H1 (cell line): ENCODE results near the gene NLRP10. TPM values are rescaled to one million over a fixed set of nuclear protein-coding genes. Genes with fewer than 3 reads are reported as not detected.

Experiments used
- BCL11A ChIP-seq, 2 experiments: IDR thresholded peaks; one replicate each; pipeline ENCODE4 v1.6.1; 2011; ENCODE audit warnings: low read depth in 2 of 2, low read length in 2 of 2, mild to moderate bottlenecking in 2 of 2
- EP300 ChIP-seq, 2 experiments: IDR thresholded peaks; 1 replicate in 1 of 2; 2 replicates in 1 of 2; pipeline ENCODE4 v1.6.1; 2011 to 2012; ENCODE audit warnings: low read depth in 2 of 2, low read length in 2 of 2, mild to moderate bottlenecking in 2 of 2, borderline replicate concordance in 1 of 2, inconsistent platforms in 1 of 2, moderate library complexity in 1 of 2
- FOSL1 ChIP-seq: IDR thresholded peaks from 2 replicates; pipeline ENCODE4 v1.6.1; 2011; ENCODE audit warnings: mild to moderate bottlenecking, low read depth, low read length, moderate library complexity; ENCODE audit not compliant: insufficient read depth
- MAFK ChIP-seq: IDR thresholded peaks from 2 replicates; pipeline ENCODE4 v1.6.1; 2012; ENCODE audit warnings: low read depth, mild to moderate bottlenecking, improper control_type of control experiment, low read length
- TAF1 ChIP-seq: IDR thresholded peaks from 2 replicates; pipeline ENCODE4 v1.6.1; 2011; ENCODE audit warnings: mild to moderate bottlenecking, low read depth, low read length
- polyA plus RNA-seq, 7 experiments: library from polyadenylated mRNA; depleted of rRNA in 3 of 7; stranded (reverse) in 5 of 7; unstranded in 2 of 7; fragments of >200 nt in 5 of 7; fragments of 200-250 nt in 2 of 7; gene quantifications; 1 replicate in 5 of 7; 2 replicates in 1 of 7; 4 replicates in 1 of 7; pipeline versions ENCODE4 v1.2.1 to v1.2.3, GENCODE V29; 2011 to 2013; ENCODE audit warnings: missing spikeins in 2 of 7, mixed read lengths in 2 of 7
- total RNA-seq: library from RNA; stranded (reverse); fragmentation: NEBNext Ultra II Directional; extraction: Animal tissue kit (Norgen Biotek cat#: 25700); gene quantifications from 2 replicates; pipeline ENCODE4 v1.2.1, GENCODE V29; 2021

Gene NLRP10
- total and polyA plus RNA-seq, 2 of the 8 experiments (the other 6 are each of a cell fraction or from before 2014, with no cell fraction given), result 0.71 TPM; not detected in 1

GRCh38 chr11:8002676-8003075 lies 37.4 kb upstream of the NLRP10 start (continued):
- TF ChIP-seq MAFK (no peak), TAF1 (no peak), EP300 (IDR thresholded peaks at IDR 0.05; ENCODE audit: borderline replicate concordance in 1 of 2, low read depth in 2 of 2, low read length in 2 of 2) (no peak), BCL11A (IDR thresholded peaks at IDR 0.05; ENCODE audit: low read depth in 2 of 2, low read length in 2 of 2) (no peak), FOSL1 (no peak)
